HepG2 (cell line): ENCODE measurements around the gene PPP1R18. TPM values are rescaled to one million over a fixed set of nuclear protein-coding genes. Genes with fewer than 3 reads are reported as not detected.

ENCODE experiments used
- CC2D1A ChIP-seq: sonication (generic); formaldehyde crosslinking; IDR thresholded peaks from 2 replicates; pipeline ENCODE4 v1.8.1; 2023; ENCODE audit warnings: mild to moderate bottlenecking, missing genetic modification reagents
- DR1 ChIP-seq: sonication (generic); formaldehyde crosslinking; IDR thresholded peaks from 2 replicates; pipeline ENCODE4 v1.8.0; 2021; ENCODE audit warnings: mild to moderate bottlenecking, missing genetic modification reagents, inconsistent platforms
- ELF3 ChIP-seq: IDR thresholded peaks from 2 replicates; pipeline ENCODE4 v1.6.1; 2016; ENCODE audit warnings: missing genetic modification reagents, missing compliant biosample characterization
- FOSL1 ChIP-seq: sonication (generic); formaldehyde crosslinking; IDR thresholded peaks from 2 replicates; pipeline ENCODE4 v1.9.0; 2021; ENCODE audit warnings: missing genetic modification reagents, borderline replicate concordance
- FOXP1 ChIP-seq, 2 experiments: fragments of 450-650 bp in 1 of 2; IDR thresholded peaks; 2 replicates each; pipeline ENCODE4 v1.6.1; 2017 to 2018; ENCODE audit warnings: antibody characterized with exemption in 1 of 2
- KDM5B ChIP-seq: sonication (generic); formaldehyde crosslinking; IDR thresholded peaks from 2 replicates; pipeline ENCODE4 v1.4.0; 2020; ENCODE audit warnings: missing genetic modification reagents, mild to moderate bottlenecking, borderline replicate concordance
- NR3C1 ChIP-seq: sonication (generic); formaldehyde crosslinking; IDR thresholded peaks from 2 replicates; pipeline ENCODE4 v1.4.0; 2020; ENCODE audit warnings: missing genetic modification reagents
- PHF20 ChIP-seq: sonication (generic); formaldehyde crosslinking; IDR thresholded peaks from 2 replicates; pipeline ENCODE4 v1.5.0; 2020; ENCODE audit warnings: mild to moderate bottlenecking, missing genetic modification reagents
- POLR2G ChIP-seq: fragments of 200-400 bp; formaldehyde crosslinking; IDR thresholded peaks from 2 replicates; pipeline ENCODE4 v1.6.1; 2018; ENCODE audit warnings: mild to moderate bottlenecking, low read depth, low read length, moderate library complexity
- RXRB ChIP-seq: IDR thresholded peaks from 2 replicates; pipeline ENCODE4 v1.6.1; 2016; ENCODE audit warnings: borderline replicate concordance, missing genetic modification reagents, missing compliant biosample characterization
- THYN1 ChIP-seq: sonication (generic); formaldehyde crosslinking; IDR thresholded peaks from 2 replicates; pipeline ENCODE4 v1.8.1; 2023; ENCODE audit warnings: low read depth, mild to moderate bottlenecking, moderate library complexity, missing genetic modification reagents, borderline replicate concordance
- TP53 ChIP-seq: sonication (generic); formaldehyde crosslinking; conservative IDR thresholded peaks from 2 replicates; pipeline ENCODE4 v1.4.0; 2020; ENCODE audit warnings: missing genetic modification reagents
- ZKSCAN5 ChIP-seq: sonication (generic); formaldehyde crosslinking; IDR thresholded peaks from 2 replicates; pipeline ENCODE4 v1.5.1; 2020; ENCODE audit warnings: mild to moderate bottlenecking, missing genetic modification reagents
- ZNF234 ChIP-seq: sonication (generic); formaldehyde crosslinking; conservative IDR thresholded peaks from 2 replicates; pipeline ENCODE4 v1.5.1; 2020; ENCODE audit warnings: mild to moderate bottlenecking, missing genetic modification reagents
- ZNF264 ChIP-seq: sonication (generic); formaldehyde crosslinking; IDR thresholded peaks from 2 replicates; pipeline ENCODE4 v1.4.0; 2020; ENCODE audit warnings: missing genetic modification reagents
- ZNF333 ChIP-seq: sonication (generic); formaldehyde crosslinking; IDR thresholded peaks from 2 replicates; pipeline ENCODE4 v1.4.0; 2020; ENCODE audit warnings: mild to moderate bottlenecking, missing genetic modification reagents, borderline replicate concordance
- ZNF451 ChIP-seq: sonication (generic); formaldehyde crosslinking; IDR thresholded peaks from 2 replicates; pipeline ENCODE4 v1.5.0; 2020; ENCODE audit warnings: mild to moderate bottlenecking, missing genetic modification reagents
- ZNF577 ChIP-seq: sonication (generic); formaldehyde crosslinking; IDR thresholded peaks from 2 replicates; pipeline ENCODE4 v1.4.0; 2020; ENCODE audit warnings: mild to moderate bottlenecking, low read depth, missing genetic modification reagents, borderline replicate concordance
- ZNF737 ChIP-seq: sonication (generic); formaldehyde crosslinking; IDR thresholded peaks from 2 replicates; pipeline ENCODE4 v1.5.0; 2020; ENCODE audit warnings: missing genetic modification reagents, mild to moderate bottlenecking, borderline replicate concordance
- ZSCAN25 ChIP-seq: sonication (generic); formaldehyde crosslinking; IDR thresholded peaks from 2 replicates; pipeline ENCODE4 v1.8.0; 2022; ENCODE audit warnings: mild to moderate bottlenecking, missing genetic modification reagents
- polyA plus RNA-seq, 8 experiments: library from polyadenylated mRNA; depleted of rRNA in 3 of 8; stranded (reverse) in 7 of 8; unstranded in 1 of 8; fragments of >200 nt; fragmentation: Illumina TruSeq in 4 of 8; extraction: Trizol in 4 of 8; gene quantifications; 2 replicates each; pipeline versions ENCODE4 v1.2.1 to v1.2.3, GENCODE V29; 2011 to 2016; ENCODE audit warnings: low read depth in 4 of 8, missing spikeins in 1 of 8, mixed read lengths in 1 of 8; ENCODE audit not compliant: insufficient read depth in 1 of 8
- total RNA-seq, 5 experiments: library from RNA; depleted of rRNA; stranded (reverse); fragments of >200 nt; fragmentation: Illumina TruSeq; extraction: Trizol; gene quantifications; 2 replicates each; pipeline ENCODE4 v1.2.3, GENCODE V29; 2016; ENCODE audit warnings: low read depth in 1 of 5
- TF ChIP-seq, protein P1 (sequence below): sonication (generic); formaldehyde crosslinking; IDR thresholded peaks from 2 replicates; pipeline ENCODE4 v1.9.0; 2021; ENCODE audit warnings: missing genetic modification reagents, borderline replicate concordance
- TF ChIP-seq, protein P2 (sequence below): sonication (generic); formaldehyde crosslinking; conservative IDR thresholded peaks from 2 replicates; pipeline ENCODE4 v1.8.0; 2022; ENCODE audit warnings: missing genetic modification reagents
- TF ChIP-seq, protein P3 (sequence below): sonication (generic); formaldehyde crosslinking; IDR thresholded peaks from 2 replicates; pipeline ENCODE4 v1.4.0; 2020; ENCODE audit warnings: mild to moderate bottlenecking, missing genetic modification reagents, borderline replicate concordance

The PPP1R18 gene
- total and polyA plus RNA-seq, 2 of the 13 experiments (the other 11 are each of a cell fraction or from before 2014, with no cell fraction given), result 4.9 to 9.2 TPM

DNA sequence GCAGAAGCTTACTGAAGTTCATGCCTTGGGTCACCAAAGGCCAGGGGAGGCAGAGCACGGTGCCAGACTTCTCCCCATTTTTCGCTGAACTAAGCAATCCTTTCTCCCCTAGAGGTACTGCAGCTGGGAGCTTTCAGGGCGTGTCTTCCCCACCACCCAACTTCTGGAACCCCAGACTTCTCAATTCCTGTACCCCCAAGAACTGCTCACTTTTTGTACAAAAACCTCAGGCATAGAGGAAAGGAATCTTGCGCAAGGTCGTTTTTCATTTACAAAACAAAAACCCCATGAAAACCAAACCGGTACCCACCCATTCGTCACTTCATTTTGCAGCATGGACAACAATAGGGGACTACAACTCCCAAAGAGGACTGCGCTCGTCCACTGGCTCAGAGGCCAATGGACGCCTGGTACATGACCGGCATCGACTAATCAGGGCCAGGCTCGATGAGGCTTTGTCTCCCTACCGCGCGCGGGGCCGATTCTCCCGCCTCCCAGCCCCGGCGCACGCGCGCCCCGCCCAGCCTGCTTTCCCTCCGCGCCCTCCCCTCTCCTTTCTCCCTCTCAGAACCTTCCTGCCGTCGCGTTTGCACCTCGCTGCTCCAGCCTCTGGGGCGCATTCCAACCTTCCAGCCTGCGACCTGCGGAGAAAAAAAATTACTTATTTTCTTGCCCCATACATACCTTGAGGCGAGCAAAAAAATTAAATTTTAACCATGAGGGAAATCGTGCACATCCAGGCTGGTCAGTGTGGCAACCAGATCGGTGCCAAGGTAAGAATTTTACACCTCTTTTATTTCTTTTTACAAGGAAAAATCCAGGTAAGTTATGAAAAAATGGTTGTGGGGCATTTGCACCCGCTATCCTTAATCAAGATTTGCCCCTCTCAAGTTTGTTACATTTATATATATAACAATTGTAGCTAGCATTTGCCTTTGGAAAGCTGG, 33.6 kb upstream of the PPP1R18 start, which contains the start of gene TUBB (continued):
- TF ChIP-seq, protein P1, sequence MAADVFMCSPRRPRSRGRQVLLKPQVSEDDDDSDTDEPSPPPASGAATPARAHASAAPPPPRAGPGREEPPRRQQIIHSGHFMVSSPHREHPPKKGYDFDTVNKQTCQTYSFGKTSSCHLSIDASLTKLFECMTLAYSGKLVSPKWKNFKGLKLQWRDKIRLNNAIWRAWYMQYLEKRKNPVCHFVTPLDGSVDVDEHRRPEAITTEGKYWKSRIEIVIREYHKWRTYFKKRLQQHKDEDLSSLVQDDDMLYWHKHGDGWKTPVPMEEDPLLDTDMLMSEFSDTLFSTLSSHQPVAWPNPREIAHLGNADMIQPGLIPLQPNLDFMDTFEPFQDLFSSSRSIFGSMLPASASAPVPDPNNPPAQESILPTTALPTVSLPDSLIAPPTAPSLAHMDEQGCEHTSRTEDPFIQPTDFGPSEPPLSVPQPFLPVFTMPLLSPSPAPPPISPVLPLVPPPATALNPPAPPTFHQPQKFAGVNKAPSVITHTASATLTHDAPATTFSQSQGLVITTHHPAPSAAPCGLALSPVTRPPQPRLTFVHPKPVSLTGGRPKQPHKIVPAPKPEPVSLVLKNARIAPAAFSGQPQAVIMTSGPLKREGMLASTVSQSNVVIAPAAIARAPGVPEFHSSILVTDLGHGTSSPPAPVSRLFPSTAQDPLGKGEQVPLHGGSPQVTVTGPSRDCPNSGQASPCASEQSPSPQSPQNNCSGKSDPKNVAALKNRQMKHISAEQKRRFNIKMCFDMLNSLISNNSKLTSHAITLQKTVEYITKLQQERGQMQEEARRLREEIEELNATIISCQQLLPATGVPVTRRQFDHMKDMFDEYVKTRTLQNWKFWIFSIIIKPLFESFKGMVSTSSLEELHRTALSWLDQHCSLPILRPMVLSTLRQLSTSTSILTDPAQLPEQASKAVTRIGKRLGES (CRISPR knock-in tag), result no peak
- TF ChIP-seq ZNF333 (no peak), ZNF451 (CRISPR knock-in tag) (no peak), RXRB (CRISPR knock-in tag) (peak; percentile 4; the same call in 1 of the 2 replicates), ZNF577 (CRISPR knock-in tag) (no peak), ZNF264 (CRISPR knock-in tag) (no peak), ZNF737 (CRISPR knock-in tag) (no peak; the same call in 1 of the 2 replicates), PHF20 (peak; percentile 59), KDM5B (CRISPR knock-in tag) (no peak), ELF3 (no peak), DR1 (CRISPR knock-in tag) (peak; percentile 38; the same call in 1 of the 2 replicates), CC2D1A (no peak), FOSL1 (CRISPR knock-in tag) (no peak), ZSCAN25 (CRISPR knock-in tag) (no peak), ZKSCAN5 (CRISPR knock-in tag) (0 out of 2 replicates have a peak, but pooled peaks have one; percentile 39), FOXP1 (IDR thresholded peaks at IDR 0.05) (no peak; the same call in 1 of the 2 replicates), FOXP1 (CRISPR knock-in tag; IDR thresholded peaks at IDR 0.05) (peak; percentile 18), TP53 (0 out of 2 replicates have a peak, but pooled peaks have one; percentile 58), ZNF234 (CRISPR knock-in tag) (no peak), POLR2G (peak; percentile 93), THYN1 (CRISPR knock-in tag) (no peak), NR3C1 (no peak)
- TF ChIP-seq, protein P2, sequence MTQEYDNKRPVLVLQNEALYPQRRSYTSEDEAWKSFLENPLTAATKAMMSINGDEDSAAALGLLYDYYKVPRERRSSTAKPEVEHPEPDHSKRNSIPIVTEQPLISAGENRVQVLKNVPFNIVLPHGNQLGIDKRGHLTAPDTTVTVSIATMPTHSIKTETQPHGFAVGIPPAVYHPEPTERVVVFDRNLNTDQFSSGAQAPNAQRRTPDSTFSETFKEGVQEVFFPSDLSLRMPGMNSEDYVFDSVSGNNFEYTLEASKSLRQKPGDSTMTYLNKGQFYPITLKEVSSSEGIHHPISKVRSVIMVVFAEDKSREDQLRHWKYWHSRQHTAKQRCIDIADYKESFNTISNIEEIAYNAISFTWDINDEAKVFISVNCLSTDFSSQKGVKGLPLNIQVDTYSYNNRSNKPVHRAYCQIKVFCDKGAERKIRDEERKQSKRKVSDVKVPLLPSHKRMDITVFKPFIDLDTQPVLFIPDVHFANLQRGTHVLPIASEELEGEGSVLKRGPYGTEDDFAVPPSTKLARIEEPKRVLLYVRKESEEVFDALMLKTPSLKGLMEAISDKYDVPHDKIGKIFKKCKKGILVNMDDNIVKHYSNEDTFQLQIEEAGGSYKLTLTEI (CRISPR knock-in tag), result no peak
- TF ChIP-seq, protein P3, sequence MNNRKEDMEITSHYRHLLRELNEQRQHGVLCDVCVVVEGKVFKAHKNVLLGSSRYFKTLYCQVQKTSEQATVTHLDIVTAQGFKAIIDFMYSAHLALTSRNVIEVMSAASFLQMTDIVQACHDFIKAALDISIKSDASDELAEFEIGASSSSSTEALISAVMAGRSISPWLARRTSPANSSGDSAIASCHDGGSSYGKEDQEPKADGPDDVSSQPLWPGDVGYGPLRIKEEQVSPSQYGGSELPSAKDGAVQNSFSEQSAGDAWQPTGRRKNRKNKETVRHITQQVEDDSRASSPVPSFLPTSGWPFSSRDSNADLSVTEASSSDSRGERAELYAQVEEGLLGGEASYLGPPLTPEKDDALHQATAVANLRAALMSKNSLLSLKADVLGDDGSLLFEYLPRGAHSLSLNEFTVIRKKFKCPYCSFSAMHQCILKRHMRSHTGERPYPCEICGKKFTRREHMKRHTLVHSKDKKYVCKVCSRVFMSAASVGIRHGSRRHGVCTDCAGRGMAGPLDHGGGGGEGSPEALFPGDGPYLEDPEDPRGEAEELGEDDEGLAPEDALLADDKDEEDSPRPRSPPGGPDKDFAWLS (CRISPR knock-in tag), result no peak
